NCI-H146 treated with DMSO at 0.1 percent for 48 hours (cell line): ENCODE measurements around the gene FNDC3B.

Experiments used
- DNase-seq: peaks from one replicate; lab custom pipeline; 2025; ENCODE audit not compliant: unreplicated experiment; lab: John Stamatoyannopoulos, UW

FNDC3B gene

DNA sequence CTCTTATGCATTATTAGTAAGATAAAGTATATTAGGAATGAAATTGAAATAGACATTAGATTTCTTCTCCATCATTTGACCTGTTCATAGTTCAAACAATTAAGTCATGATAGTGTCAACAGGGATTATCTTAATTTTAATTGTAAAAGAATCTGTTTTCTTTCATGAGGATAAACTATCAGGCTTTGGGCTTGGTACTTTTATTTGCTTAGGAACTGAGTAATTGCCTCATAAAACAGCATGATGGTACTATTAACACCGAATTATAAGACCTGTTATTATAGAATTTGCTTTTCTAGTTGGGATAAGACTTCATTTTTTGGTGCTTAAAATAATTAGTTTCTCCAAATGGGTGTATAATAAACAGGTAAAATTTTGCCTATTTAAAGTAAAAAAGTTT is 71.8 kb downstream of the FNDC3B start:
- peak; percentile 54 for DNase-seq

DNA sequence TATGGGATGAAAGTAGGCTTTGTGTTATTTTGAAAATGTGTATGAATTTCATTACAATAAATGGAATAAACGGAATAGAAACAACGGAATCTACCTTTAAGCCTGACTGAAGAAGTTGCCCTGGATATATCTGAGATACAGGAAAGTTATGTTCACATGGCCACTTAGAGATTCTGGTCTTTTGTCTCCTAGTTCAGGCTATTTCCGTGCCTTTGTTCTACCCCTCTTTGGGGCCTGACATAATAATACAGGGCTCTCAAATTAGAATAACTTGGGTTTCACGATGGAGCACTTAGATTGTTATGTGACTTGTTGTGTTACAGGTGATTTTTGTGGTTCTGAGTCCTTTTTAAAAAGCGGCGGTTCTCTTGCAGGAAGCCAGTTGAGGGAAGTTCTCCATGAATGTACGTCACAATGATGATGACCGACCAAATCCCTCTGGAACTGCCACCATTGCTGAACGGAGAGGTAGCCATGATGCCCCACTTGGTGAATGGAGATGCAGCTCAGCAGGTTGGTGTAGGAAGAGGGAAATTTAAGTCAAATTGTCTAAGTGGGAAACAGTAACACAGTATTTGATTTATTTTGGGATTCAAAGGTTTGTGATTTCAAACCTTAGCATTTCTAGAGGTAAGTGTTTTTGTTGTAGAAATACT is 72.8 kb downstream of the FNDC3B start:
- no peak for DNase-seq

DNA sequence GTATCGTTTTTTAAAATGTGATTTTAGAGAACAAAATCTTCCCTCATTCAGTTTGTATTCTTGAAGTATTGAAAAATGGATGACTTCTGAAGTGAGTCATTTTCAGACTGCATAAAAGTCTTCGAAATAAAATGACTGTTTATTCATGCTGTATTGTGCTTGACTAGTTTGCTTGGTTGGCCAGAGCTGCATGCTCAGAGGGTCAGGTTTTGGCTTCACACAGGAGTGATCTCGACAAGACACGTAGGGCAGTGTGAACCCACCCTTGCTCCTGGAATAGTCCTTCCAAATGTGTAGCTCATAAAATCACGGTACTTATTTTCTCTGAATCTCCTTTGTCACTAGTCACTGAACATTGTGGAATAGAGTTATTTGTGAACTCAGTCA is 73.3 kb downstream of the FNDC3B start:
- DNase-seq = no peak

DNA sequence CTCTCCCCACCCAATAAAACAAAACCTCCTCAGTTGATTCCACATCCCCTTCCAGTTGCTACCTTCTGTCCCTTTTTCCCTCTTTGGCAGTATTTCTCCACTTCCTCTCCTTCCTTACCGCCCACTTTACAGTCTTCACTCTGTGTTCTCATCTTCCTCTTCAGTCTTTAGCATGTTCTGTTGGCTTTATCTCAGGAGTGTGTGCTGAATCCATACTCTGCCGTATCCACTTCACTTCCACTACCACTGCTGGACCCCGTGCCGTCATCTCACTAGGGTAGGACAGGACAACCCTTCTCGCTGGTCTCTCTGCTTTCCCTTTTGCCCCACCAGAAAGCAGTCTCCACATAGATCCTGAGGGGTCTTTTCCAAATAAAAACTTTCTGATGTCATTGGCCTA is 74.3 kb downstream of the FNDC3B start:
- no peak for DNase-seq

DNA sequence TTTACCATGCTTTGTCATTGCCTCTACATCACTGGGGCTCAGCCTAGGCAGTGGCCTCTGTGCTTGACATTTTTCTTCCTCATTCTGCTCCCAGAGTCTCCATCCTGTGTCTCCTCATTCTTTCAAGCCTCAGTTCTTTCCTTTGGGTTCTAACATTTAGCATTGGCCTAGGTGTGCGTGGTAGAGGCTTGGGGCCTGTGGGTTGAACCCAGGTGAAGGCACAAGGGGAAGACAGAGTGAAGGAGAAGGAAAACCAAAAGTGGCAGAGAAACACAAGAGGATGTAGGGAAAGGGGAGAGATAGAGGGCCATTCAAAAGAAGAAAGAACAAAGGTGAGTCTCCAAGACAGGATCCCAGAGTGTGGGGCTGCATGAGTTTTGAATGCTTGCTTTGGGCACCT is 75.7 kb downstream of the FNDC3B start:
- no peak for DNase-seq

DNA sequence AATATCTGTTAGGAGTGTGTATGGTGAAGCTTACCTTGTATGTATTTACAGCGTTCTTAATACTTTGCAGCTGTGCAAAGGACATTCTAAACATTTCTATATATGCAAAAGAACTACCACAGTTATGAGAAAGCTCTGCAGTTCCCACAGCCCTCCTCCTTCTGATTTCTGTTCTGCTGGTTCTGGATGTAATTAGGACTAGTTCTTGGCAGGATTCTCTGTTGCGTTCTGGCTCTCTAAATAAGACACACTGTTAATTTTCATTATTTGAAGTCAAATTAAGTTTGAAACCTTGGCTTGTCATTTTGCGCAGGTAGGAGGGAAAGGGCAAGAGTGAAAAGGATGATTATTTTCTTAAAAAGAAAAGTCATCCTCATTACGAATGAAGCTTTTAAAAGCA is 76.4 kb downstream of the FNDC3B start:
- no peak for DNase-seq

DNA sequence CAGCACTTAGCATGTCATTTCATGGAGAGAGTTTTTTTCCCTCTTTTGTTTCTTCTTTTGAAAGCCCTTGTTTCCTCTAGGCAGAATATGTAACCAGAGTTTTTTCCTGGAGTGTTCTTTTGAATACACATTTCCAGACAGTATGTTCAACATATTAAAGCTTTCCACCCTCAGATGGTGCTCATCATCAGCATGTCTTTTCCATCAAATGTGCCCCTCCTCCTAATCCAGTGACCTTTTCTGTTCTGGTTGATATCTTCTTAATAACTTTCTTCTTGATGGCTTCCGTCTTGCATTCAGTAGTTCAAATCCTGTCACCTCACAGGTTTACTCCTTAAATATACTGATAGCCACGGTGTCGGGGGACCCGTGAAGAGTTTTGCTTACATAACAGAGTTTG is 78.6 kb downstream of the FNDC3B start:
- no peak for DNase-seq

DNA sequence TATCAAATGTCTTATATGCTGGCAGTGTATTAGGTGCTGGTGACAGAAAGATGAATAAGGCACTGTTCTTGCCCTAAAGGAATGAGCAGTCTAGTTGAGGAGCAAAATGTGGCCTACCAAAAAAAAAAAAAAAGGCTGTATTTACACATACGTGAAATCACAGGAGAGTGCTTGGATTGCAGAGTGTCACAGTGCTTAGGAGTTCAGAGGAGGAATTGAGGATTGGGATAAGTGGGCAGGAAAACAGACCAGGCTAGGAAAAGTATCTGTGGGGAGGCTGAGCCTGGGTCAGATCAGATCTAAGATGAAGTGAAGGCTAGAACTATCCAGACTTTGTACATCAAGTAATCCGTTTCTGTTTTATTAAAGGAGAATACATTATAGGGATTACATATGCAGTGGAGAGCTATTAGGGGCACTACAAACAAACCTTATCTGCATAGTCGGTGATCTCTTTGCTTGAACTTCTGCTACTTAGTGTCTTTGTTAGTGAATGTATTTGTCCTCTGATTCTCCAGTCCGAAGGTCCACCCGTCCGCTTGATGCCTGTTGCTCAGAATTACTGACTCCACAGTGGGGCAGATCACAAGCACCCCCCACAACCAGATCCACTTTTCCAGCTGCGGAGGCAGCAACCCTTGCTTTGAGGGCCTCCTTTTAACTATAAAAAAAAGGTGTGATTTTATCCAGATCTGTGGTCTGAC is 80.0 kb downstream of the FNDC3B start:
- DNase-seq = no peak

DNA sequence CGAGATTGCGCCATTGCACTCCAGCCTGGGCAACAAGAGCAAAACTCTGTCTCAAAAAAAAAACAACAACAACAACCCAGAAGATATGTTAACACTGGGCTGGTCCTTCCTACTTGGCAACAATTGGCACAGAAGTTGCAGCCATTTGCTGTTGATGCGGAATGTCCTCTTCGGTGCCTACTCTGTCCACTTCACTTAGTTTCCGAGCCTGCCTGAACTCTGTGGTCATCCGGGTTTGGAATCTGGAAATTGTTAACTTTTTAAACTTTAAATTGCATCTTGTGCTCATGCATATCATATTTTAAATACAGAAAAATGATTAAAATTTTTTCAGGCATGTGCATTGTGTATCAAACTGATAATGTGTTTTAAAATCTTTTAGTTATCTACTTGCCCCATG is 81.5 kb downstream of the FNDC3B start:
- no peak for DNase-seq

DNA sequence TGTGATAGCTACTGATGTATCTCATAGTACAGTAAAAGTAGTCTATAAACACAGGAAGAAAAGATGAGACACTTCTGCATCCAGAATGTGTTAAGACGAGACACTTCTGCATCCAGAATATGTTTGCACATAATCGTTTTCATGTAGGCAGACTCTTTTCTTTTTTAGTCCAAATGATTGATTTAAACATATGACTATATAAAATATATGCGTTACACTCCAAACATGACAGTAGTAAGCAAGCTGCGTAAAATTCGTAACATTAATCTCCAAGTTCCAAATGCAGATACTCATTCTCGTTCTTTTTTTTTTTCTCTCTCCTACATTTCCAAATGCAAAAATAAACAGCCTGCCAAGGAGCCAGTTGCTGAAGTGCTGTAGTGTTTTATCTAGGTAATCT is 82.6 kb downstream of the FNDC3B start:
- DNase-seq = no peak

DNA sequence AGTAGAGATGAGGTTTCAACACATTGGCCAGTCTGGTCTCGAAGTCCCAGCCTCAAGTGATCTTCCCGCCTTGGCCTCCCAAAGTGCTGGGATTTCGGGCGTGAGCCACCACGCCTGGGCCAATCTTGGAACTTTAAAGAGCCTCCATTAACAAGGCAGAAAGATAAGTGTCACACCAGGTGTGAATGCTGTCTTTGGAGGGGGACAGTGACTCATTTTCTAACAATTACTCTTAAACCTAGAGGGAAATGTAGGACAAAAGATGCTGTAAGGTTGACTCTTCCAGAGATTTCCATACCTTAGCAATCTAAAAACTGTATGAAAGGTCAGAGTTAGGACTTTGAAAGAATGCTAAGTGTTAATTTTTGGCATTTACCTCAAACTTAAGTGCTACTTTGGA is 84.9 kb downstream of the FNDC3B start:
- DNase-seq = no peak

DNA sequence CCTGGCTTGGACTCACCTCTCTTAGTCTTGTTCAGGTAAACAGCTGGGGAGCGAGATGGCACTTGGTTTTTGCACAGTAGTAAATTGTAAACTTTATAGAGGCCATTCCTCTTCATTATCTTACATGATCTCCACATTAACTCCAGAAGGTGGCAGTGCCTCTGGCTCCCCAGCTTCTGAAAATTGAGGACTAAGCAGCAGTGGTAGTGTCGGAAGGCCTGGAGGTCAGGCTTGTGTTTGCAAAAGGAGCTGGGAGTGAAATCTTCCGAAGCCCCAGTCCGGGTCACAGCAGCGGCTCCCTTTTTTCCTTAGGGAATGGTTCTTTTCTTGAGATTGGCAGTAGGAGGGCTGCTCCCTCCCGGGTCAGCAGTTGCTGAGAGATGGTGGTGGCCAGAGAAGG is 85.7 kb downstream of the FNDC3B start:
- no peak for DNase-seq

DNA sequence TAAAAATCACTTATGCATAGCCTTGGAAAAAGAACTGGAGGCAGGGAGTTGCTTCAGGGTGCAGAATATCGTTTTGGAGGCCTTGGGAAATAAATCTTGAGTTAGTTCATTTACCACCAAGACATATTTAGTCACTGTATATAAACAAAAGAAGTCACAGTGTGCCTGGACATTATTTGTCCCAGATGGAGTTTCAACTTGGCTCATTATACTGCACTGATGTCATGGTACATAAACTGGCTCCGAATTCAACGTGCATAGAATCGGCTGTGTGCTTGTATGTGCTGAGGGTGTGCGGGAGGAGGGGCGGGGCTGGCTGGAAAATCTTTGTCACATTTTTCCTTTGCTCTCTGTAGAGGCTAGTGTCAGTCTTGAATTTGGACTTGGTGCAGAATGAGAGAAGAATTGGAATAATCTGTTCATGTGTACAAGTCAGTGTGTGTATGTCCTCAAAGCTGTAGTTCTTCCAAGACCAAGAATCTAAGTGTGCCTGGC is 86.6 kb downstream of the FNDC3B start:
- DNase-seq = no peak

DNA sequence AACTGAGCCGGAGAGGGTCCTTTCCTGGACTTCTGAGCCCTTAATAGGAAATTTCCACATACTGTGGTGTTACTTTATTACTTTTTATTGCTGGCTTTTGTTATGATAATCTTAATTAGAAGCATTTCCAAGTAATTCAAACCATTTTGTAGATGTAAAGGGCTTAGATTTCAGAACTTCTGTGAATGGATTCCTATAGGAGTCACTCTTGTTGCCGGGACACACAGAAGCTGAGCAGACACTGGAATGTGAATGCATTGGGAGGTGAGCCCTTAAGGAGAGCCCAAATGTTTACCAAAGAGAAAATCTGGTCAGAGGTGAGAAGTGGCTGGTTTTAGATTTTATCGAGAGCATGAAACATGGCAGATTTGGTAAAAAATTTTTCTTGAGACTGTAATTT is 87.4 kb downstream of the FNDC3B start:
- DNase-seq = no peak

DNA sequence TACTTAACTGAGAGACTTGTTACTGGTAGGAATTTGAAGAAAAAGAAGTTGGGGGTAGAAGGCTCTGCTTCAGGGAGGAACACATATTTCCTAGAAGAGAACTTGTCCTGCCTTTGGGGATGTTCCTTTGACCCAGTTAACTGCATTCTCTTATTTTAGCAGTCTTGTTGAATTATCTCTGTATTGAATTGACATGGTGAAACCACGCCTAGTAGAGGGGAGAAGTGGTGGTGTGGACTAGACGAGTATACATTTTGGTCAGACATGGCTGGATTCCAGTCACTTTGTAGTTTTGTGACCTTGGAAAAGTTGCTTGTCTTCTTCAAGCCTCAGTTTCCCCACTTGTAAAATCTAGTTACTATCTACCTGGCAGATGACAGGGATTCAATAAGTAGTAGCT is 87.8 kb downstream of the FNDC3B start:
- DNase-seq = no peak

DNA sequence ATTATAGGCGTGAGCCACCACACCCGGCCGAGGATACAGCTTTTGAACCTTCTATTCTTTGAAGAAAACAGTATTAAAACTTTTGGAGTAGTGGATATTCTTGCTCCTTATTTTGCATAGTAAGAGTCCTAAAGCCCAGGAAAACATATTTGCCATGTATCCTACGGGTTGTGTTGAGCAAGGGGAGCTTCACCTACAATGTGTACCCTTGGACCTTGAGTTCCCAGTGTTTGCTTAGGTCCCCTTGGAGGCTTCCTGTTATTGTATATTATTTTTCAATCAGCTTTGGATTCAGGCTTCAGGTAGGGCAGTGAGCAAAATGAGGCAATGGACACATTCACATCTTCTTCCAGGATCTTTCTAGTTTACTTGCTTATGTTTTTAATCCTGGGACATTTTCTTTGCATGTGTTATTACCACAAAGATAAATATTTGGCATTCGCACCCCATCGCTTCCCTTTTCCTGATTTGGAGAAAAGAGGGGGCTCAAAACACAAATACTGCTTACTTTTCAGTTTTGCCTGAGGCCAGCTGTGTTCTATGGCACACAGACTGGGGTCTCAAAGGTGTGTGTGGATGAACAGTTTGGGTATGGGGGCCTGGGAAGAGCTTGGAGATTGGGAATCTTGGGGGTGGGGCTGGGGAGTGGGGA is 88.7 kb downstream of the FNDC3B start:
- DNase-seq = no peak

DNA sequence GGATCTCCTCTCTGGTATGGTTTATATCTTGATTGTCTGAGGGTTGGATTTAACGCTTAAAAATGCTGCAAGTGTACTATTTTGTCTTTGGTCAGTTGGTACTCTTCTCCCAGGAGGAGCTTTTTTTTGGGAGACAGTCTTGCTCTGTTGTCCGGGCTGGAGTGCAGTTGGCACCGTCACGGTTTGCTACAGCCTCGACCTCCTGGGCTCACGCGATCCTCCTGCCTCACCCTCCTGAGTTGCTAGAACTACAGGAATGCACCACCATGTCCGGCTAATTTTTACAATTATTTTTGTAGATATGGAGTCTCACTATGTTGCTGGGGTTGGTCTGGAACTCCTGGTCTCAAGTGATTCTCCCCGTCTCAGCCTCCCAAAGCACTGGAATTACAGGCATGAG is 89.5 kb downstream of the FNDC3B start:
- no peak for DNase-seq

DNA sequence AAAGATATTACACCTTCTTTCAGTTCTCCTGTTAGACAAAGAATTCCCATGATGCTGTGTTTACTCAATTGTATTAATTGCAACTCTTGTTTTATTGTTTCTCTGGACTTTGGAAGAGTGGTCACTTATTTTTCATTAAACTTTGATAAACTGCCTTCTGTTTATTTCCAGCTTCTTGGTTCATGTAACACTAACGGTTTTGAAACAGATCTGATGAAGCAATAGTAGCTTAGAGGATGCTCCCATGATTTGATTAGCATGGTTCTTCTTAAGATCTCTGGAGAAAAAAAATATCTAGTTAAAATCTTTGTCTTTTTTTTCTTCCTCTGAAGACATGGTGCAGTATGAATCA is 90.1 kb downstream of the FNDC3B start:
- no peak for DNase-seq

DNA sequence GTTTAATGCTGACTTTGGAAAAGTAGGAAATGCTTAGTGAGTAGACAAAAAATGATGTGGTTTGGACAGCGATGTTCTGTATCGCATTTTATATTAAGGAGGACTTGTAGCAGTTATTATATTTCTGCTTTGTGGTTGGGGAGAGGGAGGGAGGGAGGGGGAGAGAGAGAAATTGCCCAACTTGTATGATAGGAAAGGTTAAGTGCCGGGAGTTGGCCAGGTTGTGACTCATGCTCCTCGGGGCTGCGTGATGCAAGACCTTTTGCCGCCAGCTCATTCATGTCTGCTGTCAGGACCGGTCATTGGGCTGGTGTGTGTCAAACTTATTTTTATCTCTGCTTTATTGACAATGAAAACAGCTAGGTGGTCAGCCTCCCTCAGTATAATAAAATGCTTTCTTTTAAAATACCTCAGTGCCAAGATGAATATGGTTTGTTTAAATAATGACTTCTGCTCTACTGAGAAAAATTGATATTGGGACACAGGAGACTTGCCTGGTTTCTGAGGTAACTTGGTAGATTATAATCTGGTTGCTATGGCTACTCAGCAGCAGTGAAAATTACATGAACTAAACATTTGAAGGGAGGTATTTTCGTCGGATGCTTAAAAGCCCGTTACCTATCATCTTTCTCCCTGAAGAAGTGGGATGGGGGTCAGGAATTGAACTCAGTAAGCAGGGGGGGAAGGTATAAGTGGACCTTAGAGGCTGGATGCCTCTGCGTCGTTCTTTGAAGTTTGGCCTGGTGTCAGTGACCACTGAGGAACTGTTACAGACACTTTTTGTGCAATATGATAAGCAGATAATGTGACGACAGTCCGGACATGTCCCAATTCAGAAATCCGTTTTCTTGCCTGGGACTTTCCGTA is 90.7 kb downstream of the FNDC3B start:
- DNase-seq = no peak

DNA sequence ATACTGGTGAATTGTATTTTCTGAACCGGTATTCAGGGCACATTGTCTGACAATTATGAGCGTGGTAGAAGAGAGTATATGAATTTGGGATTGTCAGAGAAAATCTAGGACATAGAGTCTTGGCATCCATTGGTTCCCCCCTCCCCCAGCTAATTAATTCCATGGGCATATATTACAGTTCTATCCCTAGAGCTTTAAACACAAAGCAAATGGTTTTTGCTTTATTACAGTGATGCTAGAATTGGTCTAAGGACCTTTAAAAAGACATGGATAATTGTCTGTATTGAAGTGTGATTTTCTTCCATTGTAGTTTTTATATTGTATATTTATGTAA is 91.3 kb downstream of the FNDC3B start:
- no peak for DNase-seq

DNA sequence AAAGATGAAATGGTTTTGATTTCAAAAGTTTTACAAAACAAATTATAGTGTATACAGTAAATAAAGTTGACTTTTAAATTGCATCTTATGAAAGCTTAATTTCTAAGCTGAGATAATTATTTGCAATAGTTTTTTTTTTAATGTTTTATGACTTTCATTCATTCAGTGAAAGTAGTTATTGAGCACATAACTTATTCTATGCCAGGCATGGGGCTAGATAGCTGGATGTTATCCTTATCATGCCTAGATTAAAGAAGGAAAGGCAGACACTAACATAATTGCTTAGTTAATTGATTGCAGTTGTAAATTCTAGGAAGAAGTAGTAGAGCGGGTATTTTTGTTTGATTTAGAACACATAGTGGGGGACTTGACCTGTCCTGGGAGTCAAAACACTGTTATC is 92.4 kb downstream of the FNDC3B start:
- no peak for DNase-seq

DNA sequence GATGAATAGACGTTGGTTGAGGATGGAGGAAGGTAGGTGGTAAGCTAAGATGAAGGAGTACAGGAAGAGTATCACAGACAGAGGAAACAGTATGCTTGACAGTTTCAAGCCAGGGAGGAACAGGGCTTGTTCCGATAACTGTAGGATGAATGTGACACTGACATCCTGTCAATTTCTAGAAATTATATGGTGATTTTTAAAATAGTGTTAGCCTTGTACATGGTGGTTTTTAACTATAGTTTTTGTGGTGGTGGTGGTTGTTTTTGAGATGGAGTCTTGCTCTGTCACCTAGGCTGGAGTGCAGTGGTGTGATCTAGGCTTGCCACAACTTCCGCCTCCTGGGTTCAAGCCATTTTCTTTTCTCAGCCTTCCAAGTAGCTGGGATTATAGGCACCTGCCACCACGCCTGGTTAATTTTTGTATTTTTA is 92.8 kb downstream of the FNDC3B start:
- DNase-seq = no peak
